Adrenal gland (tissue), 12 donors: Measurements from ENCODE around the gene ANAPC2. TPM values are rescaled to one million over a fixed set of nuclear protein-coding genes. Genes with fewer than 3 reads are reported as not detected.

ENCODE experiments used
- DNase-seq, 7 donors: peaks; one replicate each; pipeline ENCODE4 v3.0.0-alpha.2; 2019 to 2020
- H3K27ac ChIP-seq, 5 donors: fragments of 200-600 bp; sonication (generic) in 4 of 5; 1 replicate in 3 of 5; 2 replicates in 2 of 5; pipeline versions ENCODE4 v1.5.1 to v1.8.0; 2016 to 2020; ENCODE audit warnings: mild to moderate bottlenecking in 1 of 5
- H3K27me3 ChIP-seq: fragments of 200-600 bp; 2 replicates; pipeline ENCODE4 v1.8.0; 2021
- H3K36me3 ChIP-seq, 2 donors: fragments of 200-600 bp; replicated peaks in 1 of 2; 1 replicate in 1 of 2; 2 replicates in 1 of 2; pipeline versions ENCODE4 v1.5.1 to v1.8.0; 2018 to 2022
- H3K4me1 ChIP-seq, 2 donors: fragments of 200-600 bp; replicated peaks in 1 of 2; 1 replicate in 1 of 2; 2 replicates in 1 of 2; pipeline versions ENCODE4 v1.5.1 to v1.8.0; 2018 to 2021
- H3K4me3 ChIP-seq, 4 donors: fragments of 200-600 bp; sonication (generic) in 3 of 4; one replicate each; pipeline ENCODE4 v1.5.1; 2016 to 2018
- H3K9me3 ChIP-seq, 3 donors: fragments of 200-600 bp; sonication (generic) in 1 of 3; replicated peaks in 1 of 3; 1 replicate in 2 of 3; 2 replicates in 1 of 3; pipeline versions ENCODE4 v1.5.1 to v1.8.0; 2016 to 2021
- POLR2A ChIP-seq, 2 donors: fragments of 450-650 bp; IDR thresholded peaks; one replicate each; pipeline ENCODE4 v1.6.1; 2017; ENCODE audit warnings: antibody characterized with exemption in 2 of 2, mild to moderate bottlenecking in 2 of 2, moderate library complexity in 1 of 2
- WGBS, 4 donors: extraction: QIAGEN DNeasy Blood & Tissue Kit in 2 of 4; methylation state at CpG; one replicate each; pipeline versions ENCODE4 v1.1.5 to v1.1.7; 2013 to 2017; 5-methylcytosine and 5-hydroxymethylcytosine counted together
- intact Hi-C, 2 donors: fragments of 100-400 bp; cut with DNase I; formaldehyde crosslinking; loops; one replicate each; pipeline versions ENCODE4 v1.14.1 to v1.15.0; 2022 to 2023
- polyA plus RNA-seq, 3 donors: library from polyadenylated mRNA; stranded (reverse); fragments of 200-250 nt in 2 of 3; fragments of 350-450 nt in 1 of 3; fragmentation: Illumina TruSeq in 1 of 3; extraction: RNeasy Lipid Tissue Mini Kit (QIAGEN cat#74804) in 1 of 3; gene quantifications; one replicate each; pipeline ENCODE4 v1.2.3, GENCODE V29; 2013 to 2014
- total RNA-seq, 9 donors: library from RNA; depleted of rRNA in 4 of 9; stranded (reverse); fragments of >200 nt in 4 of 9; fragments of 120-200 nt in 1 of 9; fragmentation: NEBNext Ultra II Directional in 1 of 9; extraction: Animal tissue kit (Norgen Biotek cat#: 25700) in 1 of 9; gene quantifications; one replicate each; pipeline versions ENCODE4 v1.1.0 to v1.2.4, GENCODE V29; 2013 to 2023
- TF ChIP-seq, protein P1 (sequence below), 6 experiments: fragments of 450-650 bp in 4 of 6; fragments of 200-600 bp in 2 of 6; sonication (generic) in 1 of 6; IDR thresholded peaks; 1 replicate in 5 of 6; 2 replicates in 1 of 6; pipeline versions ENCODE4 v1.5.1 to v1.8.0; 2016 to 2021; ENCODE audit warnings: antibody characterized with exemption in 6 of 6, mild to moderate bottlenecking in 2 of 6, moderate library complexity in 1 of 6
- donor health status: healthy with polysubstance abuse.
- donor health status: Bipolar disorder and iron deficiency.
- donor health status: DM: yes; HTN: yes; CAD: no.
- donor health status: DM: no; HTN: no; CAD: no.
- donor health status: DM: no; HTN: no; CAD: no.
- donor health status: DM: yes; HTN: yes; CAD: no.

Gene ANAPC2
- total and polyA plus RNA-seq, 12 donors = 7.1 to 162 (median 32.0) TPM

DNA sequence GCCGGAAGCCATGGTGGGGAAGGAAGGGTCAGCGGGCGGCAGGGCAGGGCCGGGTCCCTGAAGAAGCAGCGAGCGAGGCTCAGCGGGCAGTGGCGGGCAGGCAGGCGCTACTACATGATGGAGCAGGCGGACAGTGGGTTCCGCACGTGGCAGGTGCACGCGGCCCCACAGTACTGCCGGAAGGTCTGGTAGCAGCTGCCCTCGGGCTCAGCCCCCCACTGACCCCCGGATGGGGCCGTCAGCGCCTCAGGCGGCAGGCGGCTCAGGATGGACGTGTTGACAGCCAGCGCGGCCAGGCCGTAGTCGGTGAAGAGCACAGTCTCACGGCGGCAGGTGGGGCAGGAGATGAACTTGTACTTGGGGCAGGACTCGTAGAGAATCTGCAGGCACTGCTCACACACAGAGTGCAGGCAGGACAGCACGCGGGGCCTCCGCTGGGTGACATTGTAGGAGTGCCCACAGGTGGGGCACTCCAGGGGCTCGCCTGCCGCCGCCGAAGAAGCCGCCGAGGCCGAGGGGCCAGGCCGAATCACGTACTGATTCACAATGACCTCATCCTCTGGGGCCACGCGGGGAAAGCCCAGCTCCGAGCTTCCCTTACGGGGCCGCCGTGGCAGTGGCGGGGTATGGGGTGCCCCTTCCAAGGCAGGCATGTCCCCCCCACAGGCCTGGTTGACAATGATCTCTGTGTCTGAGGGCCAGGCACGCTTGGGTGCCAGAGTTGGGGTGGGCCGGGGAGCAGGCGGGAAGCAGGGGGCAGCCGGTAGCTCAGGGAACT, 32.1 kb upstream of the ANAPC2 start:
- intact Hi-C loops = no loop called here
- TF ChIP-seq POLR2A (IDR thresholded peaks at IDR 0.05) = no peak
- TF ChIP-seq, protein P1, sequence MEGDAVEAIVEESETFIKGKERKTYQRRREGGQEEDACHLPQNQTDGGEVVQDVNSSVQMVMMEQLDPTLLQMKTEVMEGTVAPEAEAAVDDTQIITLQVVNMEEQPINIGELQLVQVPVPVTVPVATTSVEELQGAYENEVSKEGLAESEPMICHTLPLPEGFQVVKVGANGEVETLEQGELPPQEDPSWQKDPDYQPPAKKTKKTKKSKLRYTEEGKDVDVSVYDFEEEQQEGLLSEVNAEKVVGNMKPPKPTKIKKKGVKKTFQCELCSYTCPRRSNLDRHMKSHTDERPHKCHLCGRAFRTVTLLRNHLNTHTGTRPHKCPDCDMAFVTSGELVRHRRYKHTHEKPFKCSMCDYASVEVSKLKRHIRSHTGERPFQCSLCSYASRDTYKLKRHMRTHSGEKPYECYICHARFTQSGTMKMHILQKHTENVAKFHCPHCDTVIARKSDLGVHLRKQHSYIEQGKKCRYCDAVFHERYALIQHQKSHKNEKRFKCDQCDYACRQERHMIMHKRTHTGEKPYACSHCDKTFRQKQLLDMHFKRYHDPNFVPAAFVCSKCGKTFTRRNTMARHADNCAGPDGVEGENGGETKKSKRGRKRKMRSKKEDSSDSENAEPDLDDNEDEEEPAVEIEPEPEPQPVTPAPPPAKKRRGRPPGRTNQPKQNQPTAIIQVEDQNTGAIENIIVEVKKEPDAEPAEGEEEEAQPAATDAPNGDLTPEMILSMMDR (IDR thresholded peaks at IDR 0.05) = no peak
- Histone ChIP-seq H3K9me3 (no peaks in the 10 kb centered on the region), H3K27me3 (no peaks in the 10 kb centered on the region), H3K4me1 (peaks cover 29 to 37% of the 10 kb centered on the region in 2 donors), H3K36me3 (no peaks in the 10 kb centered on the region), H3K27ac (peak overlapping the region in 1 of 5 donors; percentile 91), H3K4me3 (no peak overlapping the region)
- DNase-seq = no peak
- WGBS, 4 donors = 90 to 94% (median 91%) methylated on average over 31 to 52 of the region's 52 CpGs

DNA sequence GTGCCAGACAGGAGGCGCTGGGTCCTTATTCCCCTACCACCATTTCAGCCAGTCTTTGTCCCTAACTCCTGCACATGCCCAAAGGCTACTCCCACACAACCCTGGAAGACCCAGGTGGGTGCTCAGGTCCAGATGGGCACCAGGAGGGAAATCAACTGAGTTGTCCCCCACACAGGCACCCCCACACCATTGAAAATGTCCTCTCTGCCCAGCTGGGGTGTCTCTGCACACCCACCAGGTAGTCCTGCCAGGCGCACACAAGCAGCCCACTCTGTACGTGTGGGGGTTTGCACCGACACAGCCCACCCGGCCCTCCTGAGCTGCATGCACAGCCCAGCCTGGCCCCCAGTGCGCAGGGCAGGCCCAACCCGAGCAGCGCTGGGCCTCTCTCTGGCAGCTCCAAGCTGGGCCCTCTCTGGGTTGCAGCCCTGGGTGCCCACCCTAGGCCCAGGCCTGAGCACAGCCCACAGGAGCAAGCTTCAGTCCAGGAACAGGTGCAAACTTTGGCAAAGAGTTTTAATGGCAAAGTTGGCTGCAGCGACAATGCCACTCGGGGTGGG, 31.5 kb upstream of the ANAPC2 start:
- DNase-seq = no peak
- intact Hi-C loops = no loop called here
- Histone ChIP-seq H3K9me3 (no peaks in the 10 kb centered on the region), H3K4me1 (peaks cover 29 to 37% of the 10 kb centered on the region in 2 donors), H3K36me3 (no peaks in the 10 kb centered on the region), H3K27ac (peak overlapping the region in 2 of 5 donors; percentile 40 to 46), H3K4me3 (no peak overlapping the region), H3K27me3 (no peaks in the 10 kb centered on the region)
- WGBS, 4 donors = 92 to 95% (median 94%) methylated on average over 2 to 10 of the region's 10 CpGs
- TF ChIP-seq POLR2A (IDR thresholded peaks at IDR 0.05) = no peak
- TF ChIP-seq, protein P1 (IDR thresholded peaks at IDR 0.05) = no peak

DNA sequence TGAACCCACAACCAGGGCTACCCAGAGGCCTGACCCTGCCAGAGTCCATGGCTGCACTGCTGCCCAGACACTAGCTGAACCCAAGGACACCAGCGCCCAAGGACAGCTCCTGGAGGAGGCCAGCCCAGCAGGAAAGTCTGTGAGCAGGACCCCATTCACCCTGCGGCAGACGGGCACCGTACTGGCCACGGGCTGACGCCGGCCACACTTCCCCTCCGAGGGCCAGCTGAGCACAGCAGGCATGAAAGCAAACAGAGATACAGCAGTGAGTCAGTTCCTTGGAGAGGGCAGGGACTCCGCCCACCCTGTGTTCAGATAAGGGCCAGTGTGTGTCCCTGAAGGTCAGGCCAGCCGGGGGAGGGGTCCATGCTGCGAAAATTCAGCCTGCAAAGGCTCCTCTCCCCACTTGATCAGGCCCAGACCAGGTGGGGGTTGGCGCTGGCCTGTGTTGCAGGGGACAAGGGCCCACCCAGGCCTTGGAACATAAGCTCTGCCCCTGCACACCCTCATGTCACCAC, 30.5 kb upstream of the ANAPC2 start:
- Histone ChIP-seq H3K27ac (peak overlapping the region; percentile 19 to 82 (median 69)), H3K9me3 (no peaks in the 10 kb centered on the region), H3K4me3 (peak overlapping the region in 1 of 4 donors; percentile 59), H3K4me1 (peaks cover 29 to 31% of the 10 kb centered on the region in 2 donors), H3K27me3 (no peaks in the 10 kb centered on the region), H3K36me3 (no peaks in the 10 kb centered on the region)
- TF ChIP-seq POLR2A (IDR thresholded peaks at IDR 0.05) = peak in 1 of 2 donors; percentile 81
- TF ChIP-seq, protein P1 (IDR thresholded peaks at IDR 0.05) = no peak
- peak; percentile 70 to 92 (median 89) for DNase-seq
- WGBS, 4 donors = 33 to 67% (median 48%) methylated on average over 10 to 12 of the region's 12 CpGs
- intact Hi-C loops = no loop called here

DNA sequence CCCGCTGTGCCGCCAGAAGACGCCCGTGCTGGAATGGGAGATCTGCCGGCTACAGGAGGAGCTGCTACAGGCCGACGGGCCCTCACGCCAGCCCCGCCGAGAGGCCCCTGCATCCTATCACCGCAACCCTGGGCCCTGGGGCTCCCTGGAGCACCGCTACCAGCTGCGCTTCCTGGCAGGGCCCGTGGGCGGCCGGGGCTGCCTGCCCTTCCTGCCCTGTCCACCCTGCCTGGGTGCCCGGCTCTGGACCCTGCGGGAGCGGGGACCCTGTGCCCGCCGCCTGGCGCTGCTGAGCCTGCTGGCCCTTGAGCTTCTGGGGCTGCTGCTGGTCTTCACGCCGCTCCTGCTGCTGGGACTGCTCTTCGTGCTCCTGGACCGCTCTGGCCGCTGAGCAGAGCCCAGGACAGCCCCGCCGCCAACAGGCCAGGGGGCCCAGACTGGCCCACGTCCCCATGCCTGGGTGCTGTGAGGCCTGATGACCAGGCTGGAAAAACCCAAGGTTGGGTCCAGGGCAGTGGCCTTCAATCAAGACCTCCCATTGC, 29.9 kb upstream of the ANAPC2 start:
- Histone ChIP-seq H3K36me3 (no peaks in the 10 kb centered on the region), H3K9me3 (no peaks in the 10 kb centered on the region), H3K27ac (peak overlapping the region; percentile 19 to 82 (median 69)), H3K27me3 (no peaks in the 10 kb centered on the region), H3K4me3 (peak overlapping the region in 1 of 4 donors; percentile 59), H3K4me1 (peaks cover 29% of the 10 kb centered on the region in 2 donors)
- 63 to 92% (median 67%) methylated on average over 9 to 30 of the region's 30 CpGs for WGBS, 4 donors
- TF ChIP-seq, protein P1 (IDR thresholded peaks at IDR 0.05) = no peak
- intact Hi-C loops = no loop called here
- no peak for DNase-seq
